Measurements from ENCODE around the gene SKAP1.

GRCh38 chr17:48282303-48282702 lies 147.7 kb downstream of the SKAP1 start:
- TF ChIP-seq EZH2 (IDR thresholded peaks at IDR 0.05) (no peak), POLR2AphosphoS5 (IDR thresholded peaks at IDR 0.05; ENCODE audit: borderline replicate concordance, low read depth, low read length) (no peak)

Measured in SK-N-MC (cell line).